HG03066 (cell line): ENCODE data around the gene MRPL34.

Experiments used
- ATAC-seq: cut with Tn5 transposase; IDR thresholded peaks from one replicate; pipeline ENCODE4 v1.9.1; 2021; ENCODE audit warnings: low read depth; ENCODE audit not compliant: unreplicated experiment

Gene MRPL34

GRCh38 chr19:17327068-17327653 is 21.5 kb downstream of the MRPL34 start:
- ATAC-seq, result no peak

DNA sequence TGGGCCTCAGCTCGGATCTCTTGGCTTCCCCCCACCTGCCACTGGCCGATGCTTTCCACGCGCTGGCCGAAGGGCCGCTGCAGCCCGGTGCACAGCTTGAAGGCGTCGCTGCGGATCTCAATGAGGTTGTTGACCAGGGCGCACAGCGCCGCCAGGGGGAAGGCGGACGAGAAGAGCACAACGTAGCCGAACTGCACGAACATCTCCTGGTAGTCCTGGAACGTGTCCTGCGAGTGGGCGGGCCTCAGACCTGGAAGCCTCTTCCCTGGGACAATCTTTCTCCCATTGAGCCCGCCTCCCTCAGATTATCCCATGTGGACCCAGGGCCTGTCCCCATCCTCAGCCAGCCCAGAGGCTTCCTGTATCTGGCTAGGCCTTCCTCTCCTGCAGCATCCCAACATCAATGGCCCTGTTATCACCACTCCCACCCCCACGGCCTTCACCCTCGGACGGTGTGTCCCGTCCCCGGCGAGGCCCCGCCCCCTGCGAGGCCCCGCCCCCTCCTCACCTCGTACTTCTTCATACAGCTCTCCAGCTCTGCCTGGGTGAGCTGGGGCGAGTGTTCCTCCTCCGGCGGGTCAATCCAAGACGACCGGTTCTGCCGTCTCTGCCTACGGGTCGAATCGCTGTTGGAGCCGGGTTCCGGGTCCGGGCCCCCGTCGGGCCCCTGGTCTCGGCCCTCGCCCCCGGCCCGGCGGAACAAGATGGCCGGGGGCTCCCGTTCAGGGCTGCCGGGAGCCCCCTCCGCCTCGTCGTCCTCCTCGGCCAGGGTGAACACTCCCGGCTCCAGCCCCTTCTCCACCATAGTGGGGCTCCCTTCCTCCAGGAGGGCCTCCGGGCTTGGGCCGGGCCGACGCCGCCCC is 22.2 kb downstream of the MRPL34 start:
- ATAC-seq, result no peak

DNA sequence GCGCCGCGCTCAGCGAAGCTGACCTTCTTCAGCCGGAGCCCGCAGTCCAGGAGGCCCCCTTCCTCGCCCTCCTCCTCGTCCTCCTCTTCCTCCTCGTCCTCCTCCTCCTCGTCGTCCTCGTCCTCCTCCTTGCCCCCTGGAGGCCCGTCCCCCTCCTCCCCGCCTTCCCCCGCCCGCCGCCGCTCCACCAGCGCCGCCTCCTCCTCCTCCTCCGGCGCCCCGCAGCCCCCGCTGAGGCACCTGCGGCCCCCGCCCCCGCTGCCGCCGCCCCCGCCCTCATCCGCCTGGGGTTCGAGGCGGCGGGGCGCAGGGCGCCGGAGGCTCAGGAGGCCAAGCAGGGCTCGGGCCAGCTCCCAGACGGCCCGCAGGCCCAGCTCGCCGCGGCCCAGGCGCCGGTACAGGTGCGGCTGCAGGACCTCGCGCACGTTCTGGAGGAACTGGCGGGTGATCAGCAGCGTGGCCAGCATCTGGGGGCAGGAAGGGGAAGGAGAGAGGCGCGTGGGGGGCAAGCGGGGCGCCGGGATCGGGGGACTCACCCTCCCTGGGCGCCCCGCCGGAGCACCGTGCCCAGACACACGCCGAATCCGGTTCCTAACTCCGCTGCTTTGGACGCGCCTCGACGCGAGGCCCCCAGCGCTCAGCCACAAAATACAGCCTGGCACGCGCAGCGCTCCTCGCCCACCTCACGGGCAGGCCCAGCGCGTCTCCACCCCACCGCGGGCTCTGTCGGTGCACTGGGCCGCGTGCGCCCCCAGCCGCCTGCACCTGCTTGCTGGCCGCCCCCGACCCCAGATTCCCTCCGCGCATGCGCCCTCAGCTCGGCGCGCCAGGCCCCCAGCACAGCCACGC is 23.1 kb downstream of the MRPL34 start:
- no peak for ATAC-seq

DNA sequence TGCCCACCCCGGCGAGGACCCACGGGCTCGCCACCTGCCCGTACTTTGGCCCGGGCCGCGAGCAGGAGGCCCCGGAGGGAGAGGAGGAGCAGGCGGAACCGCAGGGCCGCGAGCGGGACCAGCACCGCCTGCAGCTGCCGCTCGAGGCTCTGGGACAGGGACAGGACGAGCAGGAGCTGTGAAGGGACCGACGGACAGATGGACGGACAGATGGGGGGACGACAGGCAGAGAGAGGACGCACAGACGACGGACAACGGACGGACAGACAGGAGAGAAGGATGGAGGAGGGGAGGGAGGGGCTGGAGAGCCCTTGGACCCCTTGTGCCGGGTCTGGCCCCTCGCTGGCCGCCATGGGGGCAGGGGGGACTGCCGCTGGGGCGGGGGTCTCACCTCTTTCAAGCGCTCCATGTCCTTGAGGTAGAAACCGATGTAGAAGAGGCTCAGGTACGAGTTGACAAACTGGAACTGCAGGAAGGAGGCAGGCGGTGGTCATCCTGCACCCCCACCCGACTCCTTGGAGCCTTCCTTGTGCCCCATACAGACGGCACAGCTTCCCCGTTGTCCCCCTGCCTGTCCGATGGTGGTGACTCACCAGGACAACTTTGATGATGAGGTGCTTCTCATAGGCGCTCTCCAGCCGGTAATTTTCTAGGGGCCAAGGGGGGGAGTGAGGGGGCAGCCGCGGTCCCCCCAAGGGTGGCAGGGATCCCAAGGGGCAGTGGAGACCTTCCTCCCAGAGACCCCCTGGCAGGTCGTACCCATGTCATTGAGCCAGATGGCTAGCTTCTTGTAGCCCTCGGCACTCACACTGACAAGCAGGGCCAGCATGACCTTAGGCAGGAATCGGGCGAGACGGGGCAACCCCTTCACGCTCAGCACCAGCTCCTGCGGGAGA is 23.9 kb downstream of the MRPL34 start:
- ATAC-seq, result no peak

- ATAC-seq, result no peak
Observed at GRCh38 chr19:17330262-17331044, 24.8 kb downstream of the MRPL34 start.

DNA sequence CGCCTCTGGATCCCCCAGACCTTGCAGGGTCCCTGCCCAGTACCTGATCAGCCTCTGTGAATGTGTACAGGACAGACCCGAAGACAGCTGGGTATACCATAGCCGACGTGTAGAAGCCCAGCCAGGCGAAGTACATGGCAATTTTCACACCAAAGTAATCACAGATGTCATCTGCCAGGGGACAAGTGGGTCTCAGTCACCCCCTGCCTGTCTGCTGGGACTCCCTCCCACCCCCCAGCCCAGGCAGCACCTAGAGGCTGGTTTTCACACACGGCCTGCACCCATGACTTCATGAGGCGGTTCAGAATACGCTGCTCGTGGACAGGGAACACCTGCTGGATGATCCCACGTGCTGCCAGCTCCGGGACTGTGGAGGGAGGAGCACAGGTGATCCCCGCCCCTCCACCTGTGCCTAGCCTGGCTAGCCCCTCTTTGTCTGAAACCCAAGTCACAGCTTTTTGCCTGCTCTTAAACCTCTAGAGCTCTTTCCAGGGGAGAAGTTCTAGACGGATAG is 25.4 kb downstream of the MRPL34 start:
- ATAC-seq, result no peak

- ATAC-seq, result no peak
Observed at GRCh38 chr19:17332360-17332676, 26.6 kb downstream of the MRPL34 start.

DNA sequence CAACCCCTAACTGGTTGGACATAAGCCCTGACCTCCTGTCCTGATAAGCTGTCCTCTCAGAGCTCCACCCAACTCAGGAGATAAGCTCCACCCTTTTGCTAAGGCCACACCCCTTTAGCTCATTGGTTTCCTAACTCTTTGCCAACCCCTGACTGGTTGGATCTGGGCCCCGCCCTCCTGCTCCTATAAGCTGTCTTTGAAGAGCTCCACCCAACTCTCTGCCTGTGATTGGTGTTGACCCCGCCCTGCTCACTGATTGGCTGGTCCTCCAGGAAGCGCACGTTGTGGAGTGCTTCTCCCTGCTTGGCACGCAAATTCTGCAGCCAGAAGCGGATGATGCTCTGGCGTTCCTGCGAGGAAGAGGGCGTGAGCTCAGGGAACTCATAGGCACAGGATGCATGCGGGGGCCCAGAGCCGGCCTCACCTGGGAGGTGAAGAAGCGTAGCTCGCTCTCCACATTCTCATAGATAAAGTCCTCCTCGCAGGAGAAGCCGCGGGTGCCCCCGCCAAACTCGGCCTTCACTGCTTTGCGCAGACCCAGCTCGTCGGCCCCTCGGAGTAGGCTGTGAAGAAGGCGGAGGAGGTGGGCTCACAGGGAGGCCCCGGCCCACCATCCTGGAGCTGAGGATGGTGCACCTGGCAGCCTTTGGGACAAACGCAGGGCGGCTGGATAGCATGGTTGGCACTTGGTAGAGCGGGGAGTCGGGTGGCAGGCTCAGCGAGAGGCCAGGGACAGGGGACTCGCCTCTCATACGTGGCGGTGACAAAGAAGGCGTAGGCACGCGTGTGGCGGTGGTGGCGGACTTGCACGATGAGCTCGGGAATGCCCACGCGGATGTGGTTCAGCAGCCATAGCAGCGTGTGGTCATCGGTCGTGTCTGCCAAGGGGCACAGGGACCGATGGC is 27.3 kb downstream of the MRPL34 start:
- ATAC-seq, result no peak

- no peak for ATAC-seq
Observed at GRCh38 chr19:17333611-17334413, 28.1 kb downstream of the MRPL34 start.

DNA sequence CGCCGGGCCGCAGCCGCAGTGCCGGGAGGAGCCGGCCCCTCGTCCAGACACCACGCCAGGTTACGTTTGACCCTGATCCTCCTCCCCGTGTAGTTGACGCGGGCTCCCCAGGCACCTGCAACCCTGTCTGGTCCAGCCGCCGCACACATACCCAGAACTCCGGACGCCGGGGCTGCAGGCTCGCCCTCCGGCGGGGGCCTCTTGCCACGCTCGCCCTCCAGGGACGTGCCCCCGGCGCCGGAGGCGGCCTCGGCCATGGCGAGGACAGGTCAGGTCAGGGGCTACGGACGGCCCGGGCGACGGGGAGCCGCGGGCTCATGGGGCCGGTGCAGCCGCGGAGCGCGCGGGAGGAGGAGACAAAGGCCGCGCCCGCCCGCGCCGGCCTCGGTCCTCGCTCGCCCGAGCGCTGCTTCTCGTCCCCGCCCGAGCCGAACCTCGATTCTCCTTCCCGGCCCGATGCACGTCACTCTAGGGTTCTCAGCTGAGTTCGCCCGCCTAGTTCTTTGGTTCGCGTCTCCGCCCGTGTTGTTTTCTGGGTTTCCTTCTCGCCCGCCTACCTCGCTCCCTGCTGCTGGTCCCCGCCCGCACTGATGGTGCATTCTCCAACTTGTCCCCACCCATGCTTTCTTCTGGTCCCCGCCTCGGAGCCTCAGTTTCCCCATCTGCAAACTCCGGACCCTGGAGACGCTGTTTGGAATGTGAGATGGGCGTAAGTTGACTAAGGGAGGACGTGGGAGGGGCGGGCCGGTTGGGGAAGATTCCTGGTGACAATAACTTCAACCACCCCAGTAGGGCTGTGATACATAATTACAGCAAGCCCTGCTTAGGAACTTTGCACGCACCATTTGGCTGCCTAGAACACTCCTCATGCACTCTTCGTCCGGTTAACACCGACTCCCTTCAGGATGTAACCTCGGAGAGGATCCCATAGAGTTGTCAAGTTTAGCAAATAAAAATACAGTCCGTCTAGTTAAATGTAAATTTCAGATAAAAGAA is 29.0 kb downstream of the MRPL34 start, which contains the start of gene ANO8:
Gene ANO8 (minus strand): TSS at position 442 of the 996 bp plus-strand sequence. CDS start 185 bp downstream, at position 257.
- peak; percentile 36 for ATAC-seq

DNA sequence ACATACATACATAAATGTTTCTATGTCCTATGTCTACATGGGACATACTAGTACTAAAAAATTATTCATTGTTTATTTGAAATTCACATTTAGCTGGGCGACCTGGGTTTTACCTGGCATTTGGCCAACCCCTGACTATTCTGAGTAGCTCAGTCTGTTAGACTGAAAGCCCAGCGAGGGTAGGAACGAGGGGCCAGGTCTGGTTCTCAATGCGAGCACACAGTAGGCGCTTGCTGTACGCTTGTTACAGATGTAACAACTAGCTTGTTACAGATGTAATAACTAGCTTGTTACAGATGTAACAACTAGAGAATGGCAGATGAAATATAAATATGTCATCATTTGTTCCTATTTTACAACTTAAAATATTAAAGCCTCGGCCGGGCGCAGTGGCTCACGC is 29.9 kb downstream of the MRPL34 start:
- no peak for ATAC-seq

GRCh38 chr19:17336872-17337674 is 31.4 kb downstream of the MRPL34 start, which contains the start of gene GTPBP3:
Gene GTPBP3 (plus strand): TSS chr19:17337553. CDS start chr19:17337612, 59 bp downstream.
- peak; percentile 80 for ATAC-seq

DNA sequence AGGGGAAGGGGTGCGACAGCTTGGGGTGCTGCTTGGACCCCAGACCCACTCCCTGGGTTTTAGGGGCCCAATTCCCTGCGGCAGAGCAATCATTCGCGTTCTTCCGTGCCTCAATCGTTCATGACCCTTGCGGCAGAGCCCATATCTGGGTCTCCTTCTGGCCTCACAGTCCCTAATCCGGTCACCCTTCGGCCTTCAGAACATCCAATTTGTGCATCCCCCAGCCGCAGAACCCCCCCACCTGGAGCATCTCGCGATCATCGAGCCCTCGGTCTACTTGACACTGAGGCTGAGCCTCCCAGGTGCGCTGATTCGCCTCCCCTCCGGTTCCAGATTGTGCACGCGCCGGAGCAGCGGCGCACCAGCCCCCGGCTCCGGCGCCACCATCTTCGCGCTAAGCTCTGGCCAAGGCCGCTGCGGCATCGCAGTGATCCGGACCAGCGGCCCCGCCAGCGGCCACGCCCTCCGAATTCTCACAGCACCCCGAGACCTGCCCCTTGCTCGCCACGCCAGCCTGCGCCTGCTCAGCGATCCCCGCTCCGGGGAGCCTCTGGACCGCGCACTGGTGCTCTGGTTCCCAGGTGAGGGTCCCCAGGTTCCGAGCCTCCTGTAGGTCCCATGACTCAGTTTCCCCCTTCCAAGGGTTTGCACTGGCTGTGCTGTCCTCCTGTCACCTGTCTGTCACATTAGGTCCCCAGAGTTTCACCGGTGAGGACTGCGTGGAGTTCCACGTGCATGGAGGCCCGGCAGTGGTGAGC is 32.2 kb downstream of the MRPL34 start:
- ATAC-seq, result no peak

- no peak for ATAC-seq
Observed at GRCh38 chr19:17338433-17339078, 32.9 kb downstream of the MRPL34 start.
